K562 (cell line): Measurements from ENCODE around the gene POMGNT1. TPM values are rescaled to one million over a fixed set of nuclear protein-coding genes. Genes with fewer than 3 reads are reported as not detected.

Experiments
- ADNP ChIP-seq: fragments of 200-800 bp; sonication (Bioruptor generic); IDR thresholded peaks from 2 replicates; pipeline ENCODE4 v1.6.1; 2016; ENCODE audit warnings: missing genetic modification characterization, missing compliant biosample characterization
- CHCHD3 ChIP-seq: fragments of 250-450 bp; sonication (Bioruptor Pico); IDR thresholded peaks from 2 replicates; pipeline ENCODE4 v2.1.2; 2022; ENCODE audit warnings: mild to moderate bottlenecking
- FOSL1 ChIP-seq: fragments of 200-800 bp; sonication (Bioruptor generic); conservative IDR thresholded peaks from 2 replicates; pipeline ENCODE4 v1.6.1; 2016; ENCODE audit warnings: missing genetic modification characterization, missing compliant biosample characterization
- GTF2E2 ChIP-seq: fragments of 200-800 bp; sonication (Bioruptor generic); IDR thresholded peaks from 2 replicates; pipeline ENCODE4 v1.6.1; 2016; ENCODE audit warnings: missing genetic modification characterization, missing compliant biosample characterization
- HDAC3 ChIP-seq: fragments of 450-650 bp; IDR thresholded peaks from 2 replicates; pipeline ENCODE4 v1.6.1; 2018; ENCODE audit warnings: borderline replicate concordance, mild to moderate bottlenecking, moderate library complexity; ENCODE audit not compliant: partially characterized antibody
- HNRNPH1 ChIP-seq: fragments of 200-400 bp; formaldehyde crosslinking; optimal IDR thresholded peaks from 2 replicates; pipeline ENCODE3; 2017; ENCODE audit warnings: low read depth, mild to moderate bottlenecking, low read length, moderate library complexity
- HNRNPK ChIP-seq: fragments of 200-400 bp; formaldehyde crosslinking; IDR thresholded peaks from one replicate; pipeline ENCODE4 v1.6.1; 2018; ENCODE audit warnings: mild to moderate bottlenecking, low read depth, low read length; ENCODE audit not compliant: poor library complexity, severe bottlenecking
- HSF4 ChIP-seq: fragments of 250-450 bp; sonication (Bioruptor Pico); IDR thresholded peaks from 2 replicates; pipeline ENCODE4 v2.1.2; 2022; ENCODE audit warnings: mild to moderate bottlenecking, moderate library complexity, borderline replicate concordance
- MYC ChIP-seq, 2 experiments: fragments of 250-450 bp in 1 of 2; sonication (Bioruptor Pico) in 1 of 2; IDR thresholded peaks; 2 replicates each; pipeline versions ENCODE4 v1.5.1 to v1.6.1; 2012 to 2021; ENCODE audit warnings: low read depth in 2 of 2, borderline replicate concordance in 1 of 2, improper control_type of control experiment in 1 of 2, low read length in 1 of 2, mild to moderate bottlenecking in 1 of 2, moderate library complexity in 1 of 2
- NBN ChIP-seq: fragments of 450-650 bp; IDR thresholded peaks from 2 replicates; pipeline ENCODE4 v1.6.1; 2016; ENCODE audit warnings: low read depth, mild to moderate bottlenecking
- RBM14 ChIP-seq: fragments of 200-400 bp; formaldehyde crosslinking; IDR thresholded peaks from 2 replicates; pipeline ENCODE4 v1.6.1; 2018; ENCODE audit warnings: low read depth, mild to moderate bottlenecking, low read length, moderate library complexity, borderline replicate concordance; ENCODE audit not compliant: insufficient read depth
- RBM22 ChIP-seq: fragments of 200-400 bp; formaldehyde crosslinking; IDR thresholded peaks from 2 replicates; pipeline ENCODE4 v1.6.1; 2018; ENCODE audit warnings: low read length, low read depth; ENCODE audit not compliant: poor library complexity, severe bottlenecking
- RNF2 ChIP-seq: sonication (generic); IDR thresholded peaks from 2 replicates; pipeline ENCODE4 v1.6.1; 2016
- SETDB1 ChIP-seq: IDR thresholded peaks from one replicate; pipeline ENCODE4 v1.6.1; 2012; ENCODE audit warnings: low read length, control low read depth, inconsistent platforms
- SFPQ ChIP-seq: fragments of 200-400 bp; formaldehyde crosslinking; IDR thresholded peaks from 2 replicates; pipeline ENCODE4 v1.6.1; 2017; ENCODE audit warnings: mild to moderate bottlenecking, low read depth, low read length, moderate library complexity
- TFAP4 ChIP-seq: sonication (generic); formaldehyde crosslinking; IDR thresholded peaks from 2 replicates; pipeline ENCODE4 v1.8.0; 2022; ENCODE audit warnings: missing genetic modification reagents, mild to moderate bottlenecking, moderate library complexity, borderline replicate concordance
- ZFP30 ChIP-seq: fragments of 250-450 bp; sonication (Bioruptor Pico); IDR thresholded peaks from 2 replicates; pipeline ENCODE4 v1.8.0; 2022; ENCODE audit warnings: moderate library complexity, mild to moderate bottlenecking, inconsistent platforms, borderline replicate concordance
- ZNF24 ChIP-seq: fragments of 450-650 bp; IDR thresholded peaks from 2 replicates; pipeline ENCODE4 v1.6.1; 2016
- ZNF253 ChIP-seq: fragments of 250-450 bp; sonication (Bioruptor Pico); conservative IDR thresholded peaks from 2 replicates; pipeline ENCODE4 v1.6.1; 2021; ENCODE audit warnings: mild to moderate bottlenecking
- ZNF274 ChIP-seq: IDR thresholded peaks from 2 replicates; pipeline ENCODE4 v1.6.1; 2011; ENCODE audit warnings: low read depth, mild to moderate bottlenecking, low read length, moderate library complexity, borderline replicate concordance
- ZNF695 ChIP-seq: fragments of 450-650 bp; formaldehyde crosslinking; IDR thresholded peaks from 2 replicates; pipeline ENCODE4 v1.4.0; 2020; ENCODE audit warnings: mild to moderate bottlenecking, moderate library complexity
- polyA plus RNA-seq, 8 experiments: library from polyadenylated mRNA; depleted of rRNA in 4 of 8; stranded (reverse) in 5 of 8; unstranded in 3 of 8; fragments of >200 nt; fragmentation: Nextera tagmentation in 2 of 8; fragmentation: Illumina TruSeq in 1 of 8; extraction: Ambion mirVana in 2 of 8; extraction: Trizol in 1 of 8; gene quantifications; 2 replicates each; pipeline versions ENCODE4 v1.2.1 to v1.2.3, GENCODE V29; 2011 to 2014; ENCODE audit warnings: inconsistent platforms in 1 of 8, missing spikeins in 1 of 8
- total RNA-seq, 7 experiments: library from RNA; depleted of rRNA in 6 of 7; stranded (reverse); fragments of >200 nt in 6 of 7; fragmentation: Illumina TruSeq in 2 of 7; extraction: Trizol in 2 of 7; gene quantifications; 2 replicates each; pipeline versions ENCODE4 v1.2.1 to v1.2.3, GENCODE V29; 2011 to 2021; ENCODE audit warnings: low replicate concordance in 1 of 7
- TF ChIP-seq, protein P1 (sequence below): fragments of 250-450 bp; sonication (Bioruptor Pico); IDR thresholded peaks from 2 replicates; pipeline ENCODE4 v1.5.1; 2021; ENCODE audit warnings: mild to moderate bottlenecking
- TF ChIP-seq, protein P2 (sequence below): fragments of 250-450 bp; sonication (Bioruptor Pico); IDR thresholded peaks from 2 replicates; pipeline ENCODE4 v1.8.0; 2022; ENCODE audit warnings: moderate library complexity, mild to moderate bottlenecking, inconsistent platforms

The POMGNT1 gene
- total and polyA plus RNA-seq, 9 of the 15 experiments (the other 6 are each of a cell fraction or from before 2014, with no cell fraction given), result 14.1 to 58.9 (median 37.8) TPM

GRCh38 chr1:46197964-46198811 lies at the start of gene POMGNT1 (continued):
- peak; percentile 42 for TF ChIP-seq MYC (IDR thresholded peaks at IDR 0.05; ENCODE audit: low read depth, low read length)
- no peak for TF ChIP-seq MYC (CRISPR knock-in tag; IDR thresholded peaks at IDR 0.05; ENCODE audit: borderline replicate concordance, low read depth)
- no peak for TF ChIP-seq HNRNPH1
- no peak for TF ChIP-seq ZNF24
- TF ChIP-seq CHCHD3 (CRISPR knock-in tag), result no peak
- TF ChIP-seq RBM14, result no peak
- TF ChIP-seq ZNF695, result no peak
- TF ChIP-seq RBM22, result no peak
- no peak for TF ChIP-seq HNRNPK
- TF ChIP-seq, protein P1, sequence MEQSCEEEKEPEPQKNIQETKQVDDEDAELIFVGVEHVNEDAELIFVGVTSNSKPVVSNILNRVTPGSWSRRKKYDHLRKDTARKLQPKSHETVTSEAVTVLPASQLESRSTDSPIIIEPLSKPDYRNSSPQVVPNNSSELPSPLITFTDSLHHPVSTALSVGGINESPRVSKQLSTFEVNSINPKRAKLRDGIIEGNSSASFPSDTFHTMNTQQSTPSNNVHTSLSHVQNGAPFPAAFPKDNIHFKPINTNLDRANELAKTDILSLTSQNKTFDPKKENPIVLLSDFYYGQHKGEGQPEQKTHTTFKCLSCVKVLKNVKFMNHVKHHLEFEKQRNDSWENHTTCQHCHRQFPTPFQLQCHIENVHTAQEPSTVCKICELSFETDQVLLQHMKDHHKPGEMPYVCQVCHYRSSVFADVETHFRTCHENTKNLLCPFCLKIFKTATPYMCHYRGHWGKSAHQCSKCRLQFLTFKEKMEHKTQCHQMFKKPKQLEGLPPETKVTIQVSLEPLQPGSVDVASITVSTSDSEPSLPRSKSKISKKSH (CRISPR knock-in tag), result no peak
- TF ChIP-seq FOSL1, result no peak
- no peak for TF ChIP-seq GTF2E2 (tag)
- no peak for TF ChIP-seq SETDB1
- no peak for TF ChIP-seq ZNF253 (CRISPR knock-in tag)
- TF ChIP-seq HSF4 (CRISPR knock-in tag), result no peak
- no peak for TF ChIP-seq ZNF274
- TF ChIP-seq, protein P2, sequence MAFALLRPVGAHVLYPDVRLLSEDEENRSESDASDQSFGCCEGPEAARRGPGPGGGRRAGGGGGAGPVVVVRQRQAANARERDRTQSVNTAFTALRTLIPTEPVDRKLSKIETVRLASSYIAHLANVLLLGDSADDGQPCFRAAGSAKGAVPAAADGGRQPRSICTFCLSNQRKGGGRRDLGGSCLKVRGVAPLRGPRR (CRISPR knock-in tag), result no peak
- no peak for TF ChIP-seq ZFP30 (CRISPR knock-in tag)
- TF ChIP-seq ADNP, result no peak
- TF ChIP-seq HDAC3, result no peak
- TF ChIP-seq RNF2, result no peak
- TF ChIP-seq TFAP4, result no peak
- TF ChIP-seq NBN, result no peak
- no peak for TF ChIP-seq SFPQ
